PC-9 (cell line): ENCODE measurements around the gene SRPK1.

Source experiments
- EZH2 ChIP-seq: fragments of 200-600 bp; sonication (generic); IDR thresholded peaks from 2 replicates; pipeline ENCODE4 v1.8.0; 2017; ENCODE audit warnings: antibody characterized with exemption, low read depth
- TF ChIP-seq, protein P1 (sequence below): fragments of 200-600 bp; sonication (generic); conservative IDR thresholded peaks from 2 replicates; pipeline ENCODE4 v1.6.1; 2017; ENCODE audit warnings: mixed run types, antibody characterized with exemption, mild to moderate bottlenecking, moderate library complexity

DNA sequence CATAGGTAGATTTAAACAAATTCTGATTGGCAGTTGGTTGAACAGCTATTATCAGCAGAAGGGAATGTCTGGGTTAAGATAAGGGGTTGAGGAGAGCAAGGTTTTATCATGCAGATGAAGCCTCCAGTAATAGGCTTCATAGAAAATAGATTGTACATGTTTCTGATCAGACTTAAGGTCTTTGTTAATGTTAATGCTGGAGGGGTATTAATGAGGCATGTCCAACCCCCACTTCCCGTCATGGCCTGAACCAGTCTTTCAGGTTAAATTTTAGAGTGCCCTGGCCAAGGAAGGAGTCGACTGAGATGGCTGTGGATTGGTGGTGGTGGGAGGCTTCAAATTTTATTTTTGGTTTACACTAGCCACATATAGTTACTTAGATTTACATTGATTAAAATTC is 136.7 kb downstream of the SRPK1 start:
- TF ChIP-seq EZH2, result no peak
- TF ChIP-seq, protein P1, sequence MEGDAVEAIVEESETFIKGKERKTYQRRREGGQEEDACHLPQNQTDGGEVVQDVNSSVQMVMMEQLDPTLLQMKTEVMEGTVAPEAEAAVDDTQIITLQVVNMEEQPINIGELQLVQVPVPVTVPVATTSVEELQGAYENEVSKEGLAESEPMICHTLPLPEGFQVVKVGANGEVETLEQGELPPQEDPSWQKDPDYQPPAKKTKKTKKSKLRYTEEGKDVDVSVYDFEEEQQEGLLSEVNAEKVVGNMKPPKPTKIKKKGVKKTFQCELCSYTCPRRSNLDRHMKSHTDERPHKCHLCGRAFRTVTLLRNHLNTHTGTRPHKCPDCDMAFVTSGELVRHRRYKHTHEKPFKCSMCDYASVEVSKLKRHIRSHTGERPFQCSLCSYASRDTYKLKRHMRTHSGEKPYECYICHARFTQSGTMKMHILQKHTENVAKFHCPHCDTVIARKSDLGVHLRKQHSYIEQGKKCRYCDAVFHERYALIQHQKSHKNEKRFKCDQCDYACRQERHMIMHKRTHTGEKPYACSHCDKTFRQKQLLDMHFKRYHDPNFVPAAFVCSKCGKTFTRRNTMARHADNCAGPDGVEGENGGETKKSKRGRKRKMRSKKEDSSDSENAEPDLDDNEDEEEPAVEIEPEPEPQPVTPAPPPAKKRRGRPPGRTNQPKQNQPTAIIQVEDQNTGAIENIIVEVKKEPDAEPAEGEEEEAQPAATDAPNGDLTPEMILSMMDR, result no peak
